Mononuclear cell (primary cell): ENCODE data around the gene NEMP2. TPM values are rescaled to one million over a fixed set of nuclear protein-coding genes. Genes with fewer than 3 reads are reported as not detected.
"Not testable (repeated sequence)": the region's sequence is repeated elsewhere in the genome, so short reads cannot be mapped to it uniquely, and the experiment has no call there.

Source experiments
- H3K27me3 ChIP-seq: 2 replicates; pipeline ENCODE4 v1.6.0; 2011; ENCODE audit warnings: low read length, control low read depth; ENCODE audit not compliant: insufficient read depth
- H3K4me1 ChIP-seq: 2 replicates; pipeline ENCODE4 v1.5.1; 2011; ENCODE audit warnings: mild to moderate bottlenecking, low read length, control low read depth; ENCODE audit not compliant: insufficient read depth
- H3K4me3 ChIP-seq: 2 replicates; pipeline ENCODE4 v1.5.1; 2011; ENCODE audit warnings: mild to moderate bottlenecking, low read length, moderate library complexity
- H3K9me3 ChIP-seq: 2 replicates; pipeline ENCODE4 v1.5.1; 2011; ENCODE audit warnings: low read depth, mild to moderate bottlenecking, control low read depth, low read length
- total RNA-seq: library from RNA; depleted of rRNA; stranded (reverse); fragments of >200 nt; gene quantifications from one replicate; pipeline ENCODE4 v1.2.3, GENCODE V29; 2012

The NEMP2 gene
- total RNA-seq, 1 donor, result 6.8 TPM

- no peaks in the 10 kb centered on the region for H3K4me1 ChIP-seq
- no peak overlapping the region for H3K4me3 ChIP-seq
- H3K9me3 ChIP-seq, result no peaks in the 10 kb centered on the region
- no peaks in the 10 kb centered on the region for H3K27me3 ChIP-seq
Measured at GRCh38 chr2:190500054-190500502, 34.4 kb downstream of the NEMP2 start.

GRCh38 chr2:190499273-190499672, 35.2 kb downstream of the NEMP2 start:
- Histone ChIP-seq H3K4me3 (no peak overlapping the region), H3K9me3 (no peaks in the 10 kb centered on the region), H3K4me1 (no peaks in the 10 kb centered on the region), H3K27me3 (no peaks in the 10 kb centered on the region)

GRCh38 chr2:190497428-190497827, 37.1 kb downstream of the NEMP2 start:
- H3K4me1 ChIP-seq, result no peaks in the 10 kb centered on the region
- no peak overlapping the region for H3K4me3 ChIP-seq
- H3K27me3 ChIP-seq, result no peaks in the 10 kb centered on the region
- no peaks in the 10 kb centered on the region for H3K9me3 ChIP-seq

GRCh38 chr2:190494600-190495227, 39.8 kb downstream of the NEMP2 start:
- H3K9me3 ChIP-seq, H3K27me3 ChIP-seq, H3K4me1 ChIP-seq, H3K4me3 ChIP-seq: not testable (repeated sequence)

- Histone ChIP-seq H3K27me3 (no peaks in the 10 kb centered on the region), H3K4me1 (no peaks in the 10 kb centered on the region), H3K4me3 (no peak overlapping the region), H3K9me3 (no peaks in the 10 kb centered on the region)
Measured at GRCh38 chr2:190493095-190493494, 41.4 kb downstream of the NEMP2 start.

- H3K4me3 ChIP-seq, result no peak overlapping the region
- H3K4me1 ChIP-seq, result no peaks in the 10 kb centered on the region
- no peaks in the 10 kb centered on the region for H3K9me3 ChIP-seq
- no peaks in the 10 kb centered on the region for H3K27me3 ChIP-seq
Measured at GRCh38 chr2:190490502-190490901, 44.0 kb downstream of the NEMP2 start.

GRCh38 chr2:190489475-190489874, 45.0 kb downstream of the NEMP2 start:
- H3K27me3 ChIP-seq, result no peaks in the 10 kb centered on the region
- H3K4me3 ChIP-seq, result no peak overlapping the region
- no peaks in the 10 kb centered on the region for H3K4me1 ChIP-seq
- H3K9me3 ChIP-seq, result no peaks in the 10 kb centered on the region

- Histone ChIP-seq H3K9me3 (no peaks in the 10 kb centered on the region), H3K4me3 (no peak overlapping the region), H3K27me3 (no peaks in the 10 kb centered on the region), H3K4me1 (no peaks in the 10 kb centered on the region)
Measured at GRCh38 chr2:190488516-190489233, 45.8 kb downstream of the NEMP2 start.

- H3K9me3 ChIP-seq, result no peaks in the 10 kb centered on the region
- H3K4me3 ChIP-seq, result no peak overlapping the region
- no peaks in the 10 kb centered on the region for H3K27me3 ChIP-seq
- no peaks in the 10 kb centered on the region for H3K4me1 ChIP-seq
Measured at GRCh38 chr2:190486037-190486623, 48.4 kb downstream of the NEMP2 start.

- no peak overlapping the region for H3K4me3 ChIP-seq
- no peaks in the 10 kb centered on the region for H3K4me1 ChIP-seq
- H3K27me3 ChIP-seq, result no peaks in the 10 kb centered on the region
Measured at GRCh38 chr2:190482451-190482850, 52.1 kb downstream of the NEMP2 start.

GRCh38 chr2:190481339-190481738, 53.2 kb downstream of the NEMP2 start:
- Histone ChIP-seq H3K4me1 (no peaks in the 10 kb centered on the region), H3K27me3 (no peaks in the 10 kb centered on the region), H3K9me3 (no peaks in the 10 kb centered on the region), H3K4me3 (no peak overlapping the region)

More at GRCh38 chr2:190482451-190482850, 52.1 kb downstream of the NEMP2 start:
- H3K9me3 ChIP-seq, result no peaks in the 10 kb centered on the region

GRCh38 chr2:190478572-190479195, 55.8 kb downstream of the NEMP2 start:
- Histone ChIP-seq H3K27me3 (no peaks in the 10 kb centered on the region), H3K9me3 (no peaks in the 10 kb centered on the region), H3K4me3 (no peak overlapping the region), H3K4me1 (no peaks in the 10 kb centered on the region)

- Histone ChIP-seq H3K27me3 (no peaks in the 10 kb centered on the region), H3K4me3 (no peak overlapping the region), H3K9me3 (no peaks in the 10 kb centered on the region), H3K4me1 (no peaks in the 10 kb centered on the region)
Measured at GRCh38 chr2:190477661-190478454, 56.7 kb downstream of the NEMP2 start.

- Histone ChIP-seq H3K4me1 (peaks cover 24% of the 10 kb centered on the region), H3K27me3 (no peaks in the 10 kb centered on the region), H3K9me3 (no peaks in the 10 kb centered on the region), H3K4me3 (no peak overlapping the region)
Measured at GRCh38 chr2:190470256-190470826, 64.2 kb downstream of the NEMP2 start.
